Uterus (tissue), 4 donors: ENCODE measurements around the gene SAMD4A. TPM values are rescaled to one million over a fixed set of nuclear protein-coding genes. Genes with fewer than 3 reads are reported as not detected.

Source experiments
- DNase-seq, 2 donors: peaks; one replicate each; pipeline ENCODE4 v3.0.0-alpha.2; 2019 to 2020
- H3K27ac ChIP-seq, 2 donors: fragments of 200-600 bp; sonication (generic); 1 replicate in 1 of 2; 2 replicates in 1 of 2; pipeline ENCODE4 v1.5.1; 2016 to 2018
- H3K27me3 ChIP-seq, 2 donors: fragments of 200-600 bp; sonication (generic); one replicate each; pipeline ENCODE4 v1.5.1; 2018 to 2019; ENCODE audit warnings: control low read depth in 1 of 2
- H3K36me3 ChIP-seq, 2 donors: fragments of 200-600 bp; sonication (generic); one replicate each; pipeline ENCODE4 v1.5.1; 2019; ENCODE audit warnings: control low read depth in 1 of 2
- H3K4me1 ChIP-seq, 2 donors: fragments of 200-600 bp; sonication (generic); one replicate each; pipeline ENCODE4 v1.5.1; 2018 to 2019; ENCODE audit warnings: control low read depth in 1 of 2
- H3K4me3 ChIP-seq, 2 donors: fragments of 200-600 bp; sonication (generic); 1 replicate in 1 of 2; 2 replicates in 1 of 2; pipeline ENCODE4 v1.5.1; 2018 to 2019; ENCODE audit warnings: mild to moderate bottlenecking in 1 of 2
- H3K9me3 ChIP-seq, 2 donors: fragments of 200-600 bp; sonication (generic); one replicate each; pipeline ENCODE4 v1.5.1; 2019; ENCODE audit warnings: control low read depth in 1 of 2
- CTCF ChIP-seq, 4 experiments: fragments of 200-600 bp in 2 of 4; fragments of 450-650 bp in 2 of 4; sonication (generic) in 2 of 4; IDR thresholded peaks; one replicate each; pipeline ENCODE4 v1.5.1; 2016 to 2019; ENCODE audit warnings: antibody characterized with exemption in 4 of 4, mild to moderate bottlenecking in 2 of 4, moderate library complexity in 1 of 4
- POLR2A ChIP-seq, 2 donors: fragments of 450-650 bp; IDR thresholded peaks; one replicate each; pipeline ENCODE4 v1.6.1; 2016; ENCODE audit warnings: antibody characterized with exemption in 2 of 2, mild to moderate bottlenecking in 1 of 2, moderate library complexity in 1 of 2
- intact Hi-C: fragments of 100-400 bp; cut with DNase I; formaldehyde crosslinking; loops from one replicate; pipeline ENCODE4 v1.15.1; 2023; ENCODE audit warnings: low total_unique reads
- total RNA-seq, 4 donors: library from RNA; depleted of rRNA in 3 of 4; stranded (reverse); fragments of >200 nt in 3 of 4; gene quantifications; one replicate each; pipeline versions ENCODE4 v1.1.0 to v1.2.4, GENCODE V29; 2014 to 2023
- donor health status: DM: yes; HTN: yes; CAD: no.

The SAMD4A gene
- total RNA-seq, 4 donors from 2014 or later, result 46.9 to 67.8 (median 55.0) TPM

- Histone ChIP-seq H3K27me3 (no peaks in the 10 kb centered on the region), H3K36me3 (no peaks in the 10 kb centered on the region), H3K9me3 (no peaks in the 10 kb centered on the region), H3K27ac (peak overlapping the region; percentile 7 to 9), H3K4me3 (no peak overlapping the region), H3K4me1 (peaks cover 13 to 16% of the 10 kb centered on the region in 2 donors)
- TF ChIP-seq CTCF (IDR thresholded peaks at IDR 0.05), result no peak
- no peak for TF ChIP-seq POLR2A (IDR thresholded peaks at IDR 0.05)
- no peak for DNase-seq
- intact Hi-C loops, result no loop called here
These were observed 113.7 kb downstream of the SAMD4A start for GRCh38 chr14:54680651-54681050.

DNA sequence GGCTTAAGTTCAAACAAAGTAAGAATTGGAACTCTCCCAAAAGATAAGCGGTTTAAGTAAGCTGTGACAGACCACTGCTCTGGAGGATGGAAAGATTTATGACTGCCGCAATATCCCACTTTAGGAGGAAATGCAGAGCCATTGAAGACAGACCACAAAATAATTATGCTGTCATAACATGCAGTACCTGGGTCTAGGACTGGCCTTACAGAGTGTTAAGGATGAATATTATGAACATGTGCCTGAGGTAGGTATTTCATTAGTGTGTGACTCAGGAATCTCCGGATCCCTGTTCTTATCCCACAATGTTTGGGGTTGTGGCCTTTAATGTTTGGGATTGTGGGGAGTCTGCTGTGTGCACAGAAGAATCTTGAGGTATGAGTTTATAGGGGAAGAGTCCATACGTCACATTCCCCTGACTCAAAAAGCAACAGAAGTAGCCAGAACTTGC lies 114.9 kb downstream of the SAMD4A start:
- H3K9me3 ChIP-seq, result no peaks in the 10 kb centered on the region
- H3K27me3 ChIP-seq, result no peaks in the 10 kb centered on the region
- peaks cover 13 to 18% of the 10 kb centered on the region in 2 donors for H3K4me1 ChIP-seq
- H3K4me3 ChIP-seq, result no peak overlapping the region
- intact Hi-C loops, result no loop called here
- TF ChIP-seq CTCF (IDR thresholded peaks at IDR 0.05) (no peak), POLR2A (IDR thresholded peaks at IDR 0.05) (no peak)
- no peaks in the 10 kb centered on the region for H3K36me3 ChIP-seq
- H3K27ac ChIP-seq, result peak overlapping the region; percentile 4 to 97
- DNase-seq, result no peak

DNA sequence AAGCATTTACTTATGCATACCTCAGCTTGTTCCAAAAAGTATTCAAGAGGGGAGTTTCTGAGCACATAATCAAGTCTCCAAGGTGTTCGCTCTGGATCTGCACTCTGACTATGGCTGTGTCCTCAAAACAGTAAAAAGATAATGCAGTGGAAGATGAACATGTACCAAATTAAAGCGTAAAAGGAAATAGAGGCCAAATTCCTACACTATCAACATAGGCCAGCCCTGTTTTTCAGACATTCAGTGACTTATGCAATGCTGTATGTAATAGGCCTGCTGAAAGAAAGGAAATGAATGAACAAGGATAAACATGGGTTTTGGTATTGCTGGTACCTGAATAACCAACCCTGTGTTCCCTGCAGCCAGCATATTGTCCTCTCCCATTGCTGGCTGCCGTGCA lies 115.7 kb downstream of the SAMD4A start:
- Histone ChIP-seq H3K4me1 (peaks cover 12 to 18% of the 10 kb centered on the region in 2 donors), H3K27ac (peak overlapping the region; percentile 92 to 97), H3K36me3 (no peaks in the 10 kb centered on the region), H3K27me3 (no peaks in the 10 kb centered on the region), H3K9me3 (no peaks in the 10 kb centered on the region), H3K4me3 (no peak overlapping the region)
- TF ChIP-seq POLR2A (IDR thresholded peaks at IDR 0.05), result no peak
- TF ChIP-seq CTCF (IDR thresholded peaks at IDR 0.05), result no peak
- DNase-seq, result no peak
- intact Hi-C loops, result no loop called here

DNA sequence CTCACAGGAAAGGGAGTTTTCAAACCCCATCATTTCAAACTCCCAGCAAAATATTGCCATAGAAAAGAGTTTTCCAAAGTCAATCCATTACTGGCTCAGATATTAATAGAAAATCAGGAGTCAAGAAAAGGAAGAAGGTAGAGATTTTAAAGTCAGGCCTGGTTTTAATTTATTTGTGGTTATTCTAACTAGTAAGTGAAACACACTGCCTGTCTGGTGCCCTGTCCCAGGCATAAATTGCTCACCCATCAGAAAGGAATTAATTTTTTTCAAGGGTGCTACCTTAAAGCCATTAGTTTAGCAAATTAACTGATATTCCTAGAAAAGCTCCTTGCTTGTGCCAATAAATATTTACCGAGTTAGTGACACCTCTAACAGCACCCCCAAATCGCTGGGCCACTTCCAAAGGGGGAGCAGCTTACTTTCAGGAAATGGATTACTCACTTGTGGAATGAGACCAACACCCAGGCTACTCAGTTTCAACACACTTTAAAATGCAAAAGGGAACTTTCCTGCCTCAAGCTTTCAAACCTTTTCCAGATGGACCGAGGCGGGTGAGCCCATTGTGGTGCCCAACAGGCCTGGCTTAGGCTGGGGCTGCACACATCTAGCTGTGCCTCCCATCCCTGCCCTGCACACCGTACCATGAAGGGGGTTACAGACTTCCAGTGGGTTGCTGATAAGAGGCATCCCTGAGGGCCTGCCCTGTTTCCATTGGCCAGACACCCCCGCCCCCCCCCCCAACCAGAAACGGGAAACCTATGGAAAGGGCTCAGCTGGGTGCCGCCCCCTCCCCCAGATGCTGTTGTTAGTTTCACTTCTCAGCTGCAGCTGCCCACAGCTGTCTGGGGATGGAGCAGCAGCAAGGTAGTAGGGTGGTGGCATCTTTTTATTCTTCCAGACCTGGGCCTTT lies 117.2 kb downstream of the SAMD4A start:
- peak overlapping the region; percentile 92 to 97 for H3K27ac ChIP-seq
- intact Hi-C loops, result no loop called here

More for the DNA sequence above, 117.2 kb downstream of the SAMD4A start:
- Histone ChIP-seq H3K4me3 (no peak overlapping the region), H3K27me3 (no peaks in the 10 kb centered on the region), H3K9me3 (no peaks in the 10 kb centered on the region), H3K4me1 (peaks cover 6 to 18% of the 10 kb centered on the region in 2 donors), H3K36me3 (no peaks in the 10 kb centered on the region)
- TF ChIP-seq CTCF (IDR thresholded peaks at IDR 0.05), result no peak
- TF ChIP-seq POLR2A (IDR thresholded peaks at IDR 0.05), result no peak
- DNase-seq, result peak; percentile 70 to 76
